ENCODE results near the gene GIMAP2.

GIMAP2 gene

DNA sequence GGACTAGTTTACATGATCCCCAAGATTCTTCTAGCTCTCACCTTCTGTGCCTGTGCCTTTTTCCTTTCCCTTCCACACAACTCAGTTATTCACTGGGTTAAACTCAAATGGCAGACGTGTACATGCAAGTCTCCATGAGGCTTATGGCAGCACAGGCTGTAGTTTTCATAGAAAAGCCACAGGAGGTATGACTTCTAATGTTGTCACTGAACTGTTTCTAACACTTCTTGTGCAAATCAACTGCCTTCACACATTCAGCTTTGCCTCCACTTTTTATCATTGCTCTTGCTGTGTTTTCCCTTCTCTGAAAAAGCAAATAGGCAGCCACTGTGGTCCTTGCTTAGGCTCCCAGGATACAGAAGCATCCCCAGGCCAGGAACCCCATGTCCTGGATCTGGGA is 46.4 kb downstream of the GIMAP2 start:
- H3K9me3 ChIP-seq (ENCODE audit: severe bottlenecking) = peaks cover 4% of the 10 kb centered on the region
- H3K27ac ChIP-seq (ENCODE audit: poor library complexity, severe bottlenecking) = no peak overlapping the region
- H3K27me3 ChIP-seq (ENCODE audit: insufficient read depth, poor library complexity, severe bottlenecking) = no peaks in the 10 kb centered on the region
- TF ChIP-seq, protein P1, sequence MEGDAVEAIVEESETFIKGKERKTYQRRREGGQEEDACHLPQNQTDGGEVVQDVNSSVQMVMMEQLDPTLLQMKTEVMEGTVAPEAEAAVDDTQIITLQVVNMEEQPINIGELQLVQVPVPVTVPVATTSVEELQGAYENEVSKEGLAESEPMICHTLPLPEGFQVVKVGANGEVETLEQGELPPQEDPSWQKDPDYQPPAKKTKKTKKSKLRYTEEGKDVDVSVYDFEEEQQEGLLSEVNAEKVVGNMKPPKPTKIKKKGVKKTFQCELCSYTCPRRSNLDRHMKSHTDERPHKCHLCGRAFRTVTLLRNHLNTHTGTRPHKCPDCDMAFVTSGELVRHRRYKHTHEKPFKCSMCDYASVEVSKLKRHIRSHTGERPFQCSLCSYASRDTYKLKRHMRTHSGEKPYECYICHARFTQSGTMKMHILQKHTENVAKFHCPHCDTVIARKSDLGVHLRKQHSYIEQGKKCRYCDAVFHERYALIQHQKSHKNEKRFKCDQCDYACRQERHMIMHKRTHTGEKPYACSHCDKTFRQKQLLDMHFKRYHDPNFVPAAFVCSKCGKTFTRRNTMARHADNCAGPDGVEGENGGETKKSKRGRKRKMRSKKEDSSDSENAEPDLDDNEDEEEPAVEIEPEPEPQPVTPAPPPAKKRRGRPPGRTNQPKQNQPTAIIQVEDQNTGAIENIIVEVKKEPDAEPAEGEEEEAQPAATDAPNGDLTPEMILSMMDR (IDR thresholded peaks at IDR 0.05; ENCODE audit: poor library complexity, severe bottlenecking) = no peak
- H3K4me1 ChIP-seq (ENCODE audit: insufficient read depth, poor library complexity, severe bottlenecking) = no peaks in the 10 kb centered on the region
- no peak for ATAC-seq (ENCODE audit: low read depth)
- H3K36me3 ChIP-seq (ENCODE audit: low read depth) = no peaks in the 10 kb centered on the region
- no peak for DNase-seq (ENCODE audit: low spot score)
- H3K4me3 ChIP-seq (ENCODE audit: severe bottlenecking) = no peak overlapping the region

DNA sequence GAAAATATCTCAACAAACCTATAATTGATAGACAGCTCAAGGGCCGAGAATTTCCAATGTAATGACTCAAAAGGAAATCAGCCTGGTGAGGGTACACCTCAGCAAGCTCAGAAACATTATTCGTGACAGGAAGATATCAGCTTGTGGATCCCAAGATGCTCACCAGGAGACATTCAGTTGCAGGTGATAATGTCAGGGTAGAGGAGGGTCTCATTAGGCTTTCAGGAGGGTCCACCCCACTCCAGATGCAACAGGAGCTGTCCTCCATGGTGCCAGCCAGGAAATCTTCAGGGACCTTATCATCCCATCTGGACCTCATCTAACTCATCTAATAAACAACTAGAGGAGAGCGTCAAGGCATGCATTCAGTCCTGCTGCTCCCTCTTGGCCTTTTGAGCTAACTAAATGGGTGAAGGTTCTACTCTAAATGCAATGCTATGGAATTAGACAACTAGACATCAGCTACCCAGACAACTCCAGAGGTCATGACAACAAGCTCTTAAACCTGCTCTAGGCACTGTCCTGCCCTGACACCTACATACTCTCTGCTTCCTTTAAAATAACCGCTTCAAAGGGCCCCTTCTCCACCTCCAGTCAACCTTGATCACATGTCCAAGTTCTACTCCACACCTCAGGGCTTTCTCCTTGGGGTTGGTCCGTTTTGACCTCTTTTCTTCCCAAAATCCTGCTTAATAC is 47.4 kb downstream of the GIMAP2 start:
- H3K27ac ChIP-seq (ENCODE audit: poor library complexity, severe bottlenecking) = no peak overlapping the region
- ATAC-seq (ENCODE audit: low read depth) (no peak), DNase-seq (ENCODE audit: low spot score) (no peak)
- H3K27me3 ChIP-seq (ENCODE audit: insufficient read depth, poor library complexity, severe bottlenecking) = no peaks in the 10 kb centered on the region
- no peak overlapping the region for H3K4me3 ChIP-seq (ENCODE audit: severe bottlenecking)
- TF ChIP-seq, protein P1 (IDR thresholded peaks at IDR 0.05; ENCODE audit: poor library complexity, severe bottlenecking) = no peak
- no peaks in the 10 kb centered on the region for H3K36me3 ChIP-seq (ENCODE audit: low read depth)
- no peaks in the 10 kb centered on the region for H3K4me1 ChIP-seq (ENCODE audit: insufficient read depth, poor library complexity, severe bottlenecking)
- H3K9me3 ChIP-seq (ENCODE audit: severe bottlenecking) = peaks cover 4% of the 10 kb centered on the region

DNA sequence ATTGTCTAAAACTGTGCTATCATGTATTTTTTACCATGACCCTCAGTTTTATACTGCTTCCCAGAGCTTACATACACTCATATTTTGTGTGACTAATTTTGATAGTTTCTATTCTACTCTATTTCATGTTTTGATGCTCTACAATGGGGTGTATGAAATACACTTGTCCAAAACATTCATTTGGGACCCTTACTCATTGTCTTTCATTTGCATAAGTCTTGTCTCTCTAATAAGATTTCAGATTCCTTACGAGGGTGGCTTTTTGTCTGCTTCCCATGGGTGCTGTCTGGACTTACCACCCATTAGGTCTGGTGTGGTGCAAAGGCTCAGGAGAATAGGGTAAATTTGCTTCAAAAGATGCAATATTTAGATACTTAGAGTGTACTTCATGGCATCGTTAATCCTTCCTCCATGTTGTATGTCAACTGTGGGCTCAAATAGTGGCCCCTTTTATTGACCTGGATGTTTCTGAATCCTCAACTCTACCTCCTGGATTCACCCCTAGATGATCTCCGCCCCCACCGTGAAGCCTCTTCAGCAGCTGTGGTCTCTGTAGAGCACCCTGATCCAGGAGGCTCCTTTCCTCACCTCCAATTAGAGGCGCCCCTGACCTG is 48.1 kb downstream of the GIMAP2 start:
- no peak for ATAC-seq (ENCODE audit: low read depth)
- no peaks in the 10 kb centered on the region for H3K36me3 ChIP-seq (ENCODE audit: low read depth)

DNA sequence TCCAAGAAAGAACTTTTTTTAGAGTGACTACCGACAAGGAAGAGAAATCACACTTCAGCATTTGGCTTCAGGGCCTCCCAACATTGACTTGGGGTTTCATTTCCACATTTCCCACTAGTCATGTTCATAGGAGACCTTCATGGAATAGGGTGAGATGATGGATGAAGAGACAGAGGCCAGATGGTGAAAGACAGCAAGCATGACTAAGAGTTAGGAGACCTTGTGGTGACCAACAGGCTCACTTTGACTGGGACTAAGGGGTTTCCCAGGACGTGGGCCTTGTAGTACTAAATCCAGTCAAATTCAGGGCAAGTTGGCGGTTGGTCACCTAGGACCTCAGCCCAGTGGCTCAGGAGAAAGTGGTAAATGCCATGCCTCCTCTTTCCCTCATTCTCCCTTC is 48.7 kb downstream of the GIMAP2 start:
- no peaks in the 10 kb centered on the region for H3K36me3 ChIP-seq (ENCODE audit: low read depth)
- TF ChIP-seq, protein P1 (IDR thresholded peaks at IDR 0.05; ENCODE audit: poor library complexity, severe bottlenecking) = no peak
- no peaks in the 10 kb centered on the region for H3K9me3 ChIP-seq (ENCODE audit: severe bottlenecking)
- no peak overlapping the region for H3K4me3 ChIP-seq (ENCODE audit: severe bottlenecking)
- peaks cover 9% of the 10 kb centered on the region for H3K4me1 ChIP-seq (ENCODE audit: insufficient read depth, poor library complexity, severe bottlenecking)
- H3K27ac ChIP-seq (ENCODE audit: poor library complexity, severe bottlenecking) = no peak overlapping the region
- DNase-seq (ENCODE audit: low spot score) = no peak
- no peak for ATAC-seq (ENCODE audit: low read depth)
- no peaks in the 10 kb centered on the region for H3K27me3 ChIP-seq (ENCODE audit: insufficient read depth, poor library complexity, severe bottlenecking)

More for the DNA sequence above, 48.1 kb downstream of the GIMAP2 start:
- H3K9me3 ChIP-seq (ENCODE audit: severe bottlenecking) = peaks cover 2% of the 10 kb centered on the region
- no peak for DNase-seq (ENCODE audit: low spot score)
- H3K4me1 ChIP-seq (ENCODE audit: insufficient read depth, poor library complexity, severe bottlenecking) = peaks cover 4% of the 10 kb centered on the region
- H3K27ac ChIP-seq (ENCODE audit: poor library complexity, severe bottlenecking) = no peak overlapping the region
- no peaks in the 10 kb centered on the region for H3K27me3 ChIP-seq (ENCODE audit: insufficient read depth, poor library complexity, severe bottlenecking)
- TF ChIP-seq, protein P1 (IDR thresholded peaks at IDR 0.05; ENCODE audit: poor library complexity, severe bottlenecking) = no peak
- H3K4me3 ChIP-seq (ENCODE audit: severe bottlenecking) = no peak overlapping the region

Measured in RWPE2 (cell line).